Measurements from ENCODE around the gene UGT1A7. TPM values are rescaled to one million over a fixed set of nuclear protein-coding genes. Genes with fewer than 3 reads are reported as not detected.

The UGT1A7 gene
- total RNA-seq, 1 experiment from 2014 or later: 0.18 TPM

DNA sequence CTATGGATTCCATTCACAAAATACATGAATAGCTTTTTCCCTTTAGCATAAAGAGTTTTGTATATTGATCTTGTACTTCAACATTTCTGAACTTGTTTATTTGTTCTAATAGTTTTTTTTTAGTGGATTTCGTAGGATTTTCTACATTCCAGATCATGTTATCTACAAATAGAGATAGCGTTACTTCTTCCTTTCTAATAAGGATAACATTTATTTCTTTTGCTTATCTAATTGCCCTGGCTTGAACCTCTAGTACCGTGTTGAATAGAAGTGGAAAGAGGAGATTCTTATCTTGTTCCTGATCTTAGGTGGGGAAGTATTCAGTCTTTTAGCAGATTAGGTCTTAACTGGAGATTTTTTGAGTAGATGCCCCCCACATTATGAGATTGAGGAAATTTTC is 20.5 kb downstream of the UGT1A7 start:
- TF ChIP-seq, protein P1, sequence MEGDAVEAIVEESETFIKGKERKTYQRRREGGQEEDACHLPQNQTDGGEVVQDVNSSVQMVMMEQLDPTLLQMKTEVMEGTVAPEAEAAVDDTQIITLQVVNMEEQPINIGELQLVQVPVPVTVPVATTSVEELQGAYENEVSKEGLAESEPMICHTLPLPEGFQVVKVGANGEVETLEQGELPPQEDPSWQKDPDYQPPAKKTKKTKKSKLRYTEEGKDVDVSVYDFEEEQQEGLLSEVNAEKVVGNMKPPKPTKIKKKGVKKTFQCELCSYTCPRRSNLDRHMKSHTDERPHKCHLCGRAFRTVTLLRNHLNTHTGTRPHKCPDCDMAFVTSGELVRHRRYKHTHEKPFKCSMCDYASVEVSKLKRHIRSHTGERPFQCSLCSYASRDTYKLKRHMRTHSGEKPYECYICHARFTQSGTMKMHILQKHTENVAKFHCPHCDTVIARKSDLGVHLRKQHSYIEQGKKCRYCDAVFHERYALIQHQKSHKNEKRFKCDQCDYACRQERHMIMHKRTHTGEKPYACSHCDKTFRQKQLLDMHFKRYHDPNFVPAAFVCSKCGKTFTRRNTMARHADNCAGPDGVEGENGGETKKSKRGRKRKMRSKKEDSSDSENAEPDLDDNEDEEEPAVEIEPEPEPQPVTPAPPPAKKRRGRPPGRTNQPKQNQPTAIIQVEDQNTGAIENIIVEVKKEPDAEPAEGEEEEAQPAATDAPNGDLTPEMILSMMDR (IDR thresholded peaks at IDR 0.05; ENCODE audit: insufficient read depth in 1 of 2, low read depth in 1 of 2, low read length in 1 of 2, severe bottlenecking in 1 of 2, unreplicated experiment in 1 of 2): no peak
- Histone ChIP-seq H3K27me3 (replicated peaks; ENCODE audit: control insufficient read depth, insufficient read depth, low read length) (no peaks in the 10 kb centered on the region), H3K9me3 (no peaks in the 10 kb centered on the region), H3K4me1 (peaks cover 51% of the 10 kb centered on the region), H3K36me3 (ENCODE audit: control insufficient read depth, insufficient read depth, low read length) (no peaks in the 10 kb centered on the region), H3K4me3 (ENCODE audit: low read depth, low read length) (no peak overlapping the region)
- intact Hi-C loops (cut with micrococcal nuclease; ENCODE audit: unreplicated experiment): no loop called here
- H3K27ac Mint-ChIP-seq (ENCODE audit: unreplicated experiment): peak overlapping the region; percentile 70
- no TSS peak for BruUV-seq (replicated peaks)
- H3K9me3 Mint-ChIP-seq (ENCODE audit: unreplicated experiment): peaks cover 10% of the 10 kb centered on the region
- no peak for DNase-seq
- ChIA-PET CTCF (no interaction called here), POLR2A (no interaction called here)
- no peak overlapping the region for H3K4me3 Mint-ChIP-seq (ENCODE audit: unreplicated experiment)
- H3K4me1 Mint-ChIP-seq (ENCODE audit: low read depth, unreplicated experiment): peaks cover 33% of the 10 kb centered on the region
- H3K36me3 Mint-ChIP-seq (ENCODE audit: insufficient read depth, unreplicated experiment): peaks cover 14% of the 10 kb centered on the region
- no peaks in the 10 kb centered on the region for H3K27me3 Mint-ChIP-seq (ENCODE audit: insufficient read depth, unreplicated experiment)

DNA sequence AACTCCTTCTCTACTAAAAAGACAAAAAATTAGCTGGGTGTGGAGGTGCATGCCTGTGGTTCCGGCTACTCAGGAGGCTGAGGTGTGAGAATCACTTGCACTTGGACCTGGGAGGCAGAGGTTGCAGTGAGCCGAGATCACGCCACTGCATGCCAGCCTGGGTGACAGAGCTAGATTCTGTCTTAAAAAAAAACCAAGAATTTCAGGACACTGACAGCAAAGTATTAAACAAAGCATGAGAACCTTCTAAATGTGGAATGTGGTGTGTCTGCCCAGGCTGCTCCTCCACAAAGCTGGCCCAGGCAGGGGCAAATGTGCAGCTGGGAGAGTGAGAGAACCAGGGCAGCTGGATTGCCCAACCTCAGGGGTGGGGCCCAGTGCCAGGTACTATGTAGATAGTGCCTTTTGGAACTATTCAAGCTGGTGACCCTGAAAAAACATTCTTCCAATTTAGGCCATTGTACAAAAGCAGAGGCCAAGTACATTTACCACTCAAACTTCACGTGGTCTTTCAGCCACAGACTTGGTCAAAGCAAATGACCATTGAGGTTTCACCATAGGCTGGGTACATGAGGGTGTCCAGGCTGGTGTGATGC is 24.3 kb downstream of the UGT1A7 start:
- Mint-ChIP-seq H3K36me3 (ENCODE audit: insufficient read depth, unreplicated experiment) (peaks cover 7% of the 10 kb centered on the region), H3K4me1 (ENCODE audit: low read depth, unreplicated experiment) (peaks cover 37% of the 10 kb centered on the region), H3K9me3 (ENCODE audit: unreplicated experiment) (peaks cover 10% of the 10 kb centered on the region), H3K27me3 (ENCODE audit: insufficient read depth, unreplicated experiment) (no peaks in the 10 kb centered on the region), H3K4me3 (ENCODE audit: unreplicated experiment) (no peak overlapping the region), H3K27ac (ENCODE audit: unreplicated experiment) (no peak overlapping the region)
- no peaks in the 10 kb centered on the region for H3K9me3 ChIP-seq
- BruUV-seq (replicated peaks): no TSS peak
- CTCF ChIA-PET: no interaction called here
- H3K4me3 ChIP-seq (ENCODE audit: low read depth, low read length): no peak overlapping the region
- H3K4me1 ChIP-seq: peaks cover 43% of the 10 kb centered on the region
- H3K27me3 ChIP-seq (replicated peaks; ENCODE audit: control insufficient read depth, insufficient read depth, low read length): no peaks in the 10 kb centered on the region
- TF ChIP-seq, protein P1 (IDR thresholded peaks at IDR 0.05; ENCODE audit: insufficient read depth in 1 of 2, low read depth in 1 of 2, low read length in 1 of 2, severe bottlenecking in 1 of 2, unreplicated experiment in 1 of 2): no peak
- intact Hi-C loops (cut with micrococcal nuclease; ENCODE audit: unreplicated experiment): no loop called here
- DNase-seq: no peak
- no peaks in the 10 kb centered on the region for H3K36me3 ChIP-seq (ENCODE audit: control insufficient read depth, insufficient read depth, low read length)
- POLR2A ChIA-PET: no interaction called here

DNA sequence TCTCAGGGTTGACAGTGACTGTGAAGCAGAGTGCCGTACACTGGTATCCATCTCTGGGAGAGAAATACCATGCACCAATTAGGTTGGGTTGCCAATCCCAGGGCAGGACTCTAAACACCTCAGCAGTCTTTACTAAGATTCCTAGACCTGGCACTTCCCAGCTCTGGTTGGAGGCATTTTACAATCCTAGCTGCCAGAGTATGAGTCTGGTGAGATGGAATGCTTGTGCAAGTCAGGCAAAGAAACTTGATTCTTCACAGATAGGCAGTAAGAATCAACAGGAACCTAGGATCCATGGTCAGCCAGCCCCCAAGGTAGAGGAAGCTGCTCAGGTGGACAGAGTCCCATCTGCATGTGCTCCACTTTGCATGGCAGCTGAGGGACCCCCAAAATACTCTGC is 25.0 kb downstream of the UGT1A7 start:
- POLR2A ChIA-PET: no interaction called here
- H3K27ac Mint-ChIP-seq (ENCODE audit: unreplicated experiment): no peak overlapping the region
- no peak overlapping the region for H3K4me3 ChIP-seq (ENCODE audit: low read depth, low read length)
- peaks cover 33% of the 10 kb centered on the region for H3K4me1 Mint-ChIP-seq (ENCODE audit: low read depth, unreplicated experiment)
- H3K9me3 ChIP-seq: no peaks in the 10 kb centered on the region
- no peaks in the 10 kb centered on the region for H3K27me3 ChIP-seq (replicated peaks; ENCODE audit: control insufficient read depth, insufficient read depth, low read length)
- CTCF ChIA-PET: no interaction called here
- TF ChIP-seq, protein P1 (IDR thresholded peaks at IDR 0.05; ENCODE audit: insufficient read depth in 1 of 2, low read depth in 1 of 2, low read length in 1 of 2, severe bottlenecking in 1 of 2, unreplicated experiment in 1 of 2): no peak
- DNase-seq: no peak
- intact Hi-C loops (cut with micrococcal nuclease; ENCODE audit: unreplicated experiment): no loop called here
- no peaks in the 10 kb centered on the region for H3K27me3 Mint-ChIP-seq (ENCODE audit: insufficient read depth, unreplicated experiment)
- BruUV-seq (replicated peaks): no TSS peak
- H3K4me3 Mint-ChIP-seq (ENCODE audit: unreplicated experiment): no peak overlapping the region
- H3K9me3 Mint-ChIP-seq (ENCODE audit: unreplicated experiment): peaks cover 10% of the 10 kb centered on the region
- peaks cover 12% of the 10 kb centered on the region for H3K36me3 Mint-ChIP-seq (ENCODE audit: insufficient read depth, unreplicated experiment)
- H3K4me1 ChIP-seq: peaks cover 41% of the 10 kb centered on the region
- no peaks in the 10 kb centered on the region for H3K36me3 ChIP-seq (ENCODE audit: control insufficient read depth, insufficient read depth, low read length)
